Suprapubic skin (tissue), 4 donors: ENCODE results near the gene P4HB.

Experiments used
- POLR2A ChIP-seq, 2 donors: fragments of 450-650 bp; IDR thresholded peaks; one replicate each; pipeline ENCODE4 v1.6.1; 2017; ENCODE audit warnings: antibody characterized with exemption in 2 of 2, mild to moderate bottlenecking in 2 of 2, moderate library complexity in 2 of 2
- POLR2AphosphoS5 ChIP-seq, 3 donors: sonication (generic); formaldehyde crosslinking; IDR thresholded peaks; one replicate each; pipeline ENCODE4 v1.6.1; 2017; ENCODE audit warnings: antibody characterized with exemption in 3 of 3
- TF ChIP-seq, protein P1 (sequence below), 2 donors: fragments of 200-600 bp in 1 of 2; fragments of 450-650 bp in 1 of 2; sonication (generic) in 1 of 2; IDR thresholded peaks; one replicate each; pipeline ENCODE4 v1.5.1; 2016 to 2019; ENCODE audit warnings: antibody characterized with exemption in 2 of 2, mild to moderate bottlenecking in 1 of 2, moderate library complexity in 1 of 2

DNA sequence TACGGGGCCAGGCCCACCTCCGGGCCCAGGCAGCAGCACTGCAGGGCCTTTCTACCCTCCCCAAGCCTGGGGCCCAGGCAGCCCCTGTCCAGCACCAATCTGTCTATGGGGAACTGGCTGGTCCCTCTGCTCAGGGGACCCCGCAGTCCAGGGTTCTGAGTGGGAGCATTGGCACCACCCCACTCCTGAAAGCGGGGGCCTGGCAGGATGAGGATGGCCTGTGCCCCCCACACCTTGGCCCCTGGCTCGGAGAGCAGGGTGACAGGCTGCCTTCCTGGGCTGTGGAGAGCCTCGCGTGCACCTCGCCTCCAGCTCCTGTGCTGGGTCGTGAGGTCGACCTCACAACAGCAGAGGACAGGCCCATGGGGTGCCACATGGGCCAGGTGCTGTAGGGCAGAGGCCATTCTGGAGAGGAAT is 43.1 kb upstream of the P4HB start:
- TF ChIP-seq, protein P1, sequence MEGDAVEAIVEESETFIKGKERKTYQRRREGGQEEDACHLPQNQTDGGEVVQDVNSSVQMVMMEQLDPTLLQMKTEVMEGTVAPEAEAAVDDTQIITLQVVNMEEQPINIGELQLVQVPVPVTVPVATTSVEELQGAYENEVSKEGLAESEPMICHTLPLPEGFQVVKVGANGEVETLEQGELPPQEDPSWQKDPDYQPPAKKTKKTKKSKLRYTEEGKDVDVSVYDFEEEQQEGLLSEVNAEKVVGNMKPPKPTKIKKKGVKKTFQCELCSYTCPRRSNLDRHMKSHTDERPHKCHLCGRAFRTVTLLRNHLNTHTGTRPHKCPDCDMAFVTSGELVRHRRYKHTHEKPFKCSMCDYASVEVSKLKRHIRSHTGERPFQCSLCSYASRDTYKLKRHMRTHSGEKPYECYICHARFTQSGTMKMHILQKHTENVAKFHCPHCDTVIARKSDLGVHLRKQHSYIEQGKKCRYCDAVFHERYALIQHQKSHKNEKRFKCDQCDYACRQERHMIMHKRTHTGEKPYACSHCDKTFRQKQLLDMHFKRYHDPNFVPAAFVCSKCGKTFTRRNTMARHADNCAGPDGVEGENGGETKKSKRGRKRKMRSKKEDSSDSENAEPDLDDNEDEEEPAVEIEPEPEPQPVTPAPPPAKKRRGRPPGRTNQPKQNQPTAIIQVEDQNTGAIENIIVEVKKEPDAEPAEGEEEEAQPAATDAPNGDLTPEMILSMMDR (IDR thresholded peaks at IDR 0.05), result no peak
- TF ChIP-seq POLR2AphosphoS5 (IDR thresholded peaks at IDR 0.05) (no peak), POLR2A (IDR thresholded peaks at IDR 0.05) (no peak)
